ENCODE data around the gene HOXD4. TPM values are rescaled to one million over a fixed set of nuclear protein-coding genes. Genes with fewer than 3 reads are reported as not detected.

HOXD4 gene
- total RNA-seq (2021) (not detected in 3 replicates), Bru-seq, nascent RNA (not detected)
- long read RNA-seq, experiment 1 = 0 reads
- long read RNA-seq, experiment 2 = 0 reads
- long read RNA-seq, experiment 3 = 0 reads

GRCh38 chr2:176151442-176152287 is at the start of gene HOXD4:
TSS of gene HOXD4 (plus strand) at chr2:176151550. CDS start at chr2:176151634, 84 bp downstream.
- no peak within 1 kb of the TSS for H3K27ac Mint-ChIP-seq
- ATAC-seq (peak; percentile 11), DNase-seq (ENCODE audit: low spot score) (no peak)
- H3K36me3 Mint-ChIP-seq = no peaks in the 10 kb centered on the region
- TF ChIP-seq CREM (CRISPR knock-in tag; IDR thresholded peaks at IDR 0.05) (no peak), HMGA2 (CRISPR knock-in tag; IDR thresholded peaks at IDR 0.05) (no peak), ZNF317 (CRISPR knock-in tag; IDR thresholded peaks at IDR 0.05; ENCODE audit: borderline replicate concordance, low read depth) (no peak), TEAD1 (CRISPR knock-in tag; IDR thresholded peaks at IDR 0.05) (no peak), HMGXB4 (CRISPR knock-in tag; IDR thresholded peaks at IDR 0.05) (0 out of 2 replicates have a peak, but pooled peaks have one; percentile 28), USF1 (CRISPR knock-in tag; IDR thresholded peaks at IDR 0.05) (peak; percentile 76; the same call in 1 of the 2 replicates), USF2 (CRISPR knock-in tag; IDR thresholded peaks at IDR 0.05) (peak; percentile 77), ATF1 (CRISPR knock-in tag; IDR thresholded peaks at IDR 0.05) (no peak), GTF2I (CRISPR knock-in tag; conservative IDR thresholded peaks at IDR 0.05) (no peak), MAX (CRISPR knock-in tag; IDR thresholded peaks at IDR 0.05) (no peak), NR2C2 (CRISPR knock-in tag; IDR thresholded peaks at IDR 0.05) (no peak), NFYB (CRISPR knock-in tag; conservative IDR thresholded peaks at IDR 0.05; ENCODE audit: low read depth) (0 out of 2 replicates have a peak, but pooled peaks have one; percentile 26)
- H3K4me1 Mint-ChIP-seq = peaks cover 34% of the 10 kb centered on the region
- peak within 1 kb of the TSS; percentile 45 for H3K4me3 Mint-ChIP-seq
- POLR2A ChIA-PET = no interaction called here
- H3K9me3 Mint-ChIP-seq = no peaks in the 10 kb centered on the region
- CTCF ChIA-PET = interaction anchor here (1.2 to 2.0 kb wide), 3 partner anchors 11 to 403 kb away, joined by 4 to 5 read pairs (median 4); no protein-coding TSS in a partner anchor
- peaks cover 100% of the 10 kb centered on the region for H3K27me3 Mint-ChIP-seq (ENCODE audit: low read depth)

- no peaks in the 10 kb centered on the region for H3K36me3 Mint-ChIP-seq
- peaks cover 99% of the 10 kb centered on the region for H3K27me3 Mint-ChIP-seq (ENCODE audit: low read depth)
- H3K4me1 Mint-ChIP-seq = peaks cover 56% of the 10 kb centered on the region
- TF ChIP-seq SMAD3 (CRISPR knock-in tag; IDR thresholded peaks at IDR 0.05; ENCODE audit: borderline replicate concordance) (no peak), ZSCAN18 (CRISPR knock-in tag; IDR thresholded peaks at IDR 0.05) (no peak), NFE2L1 (CRISPR knock-in tag; IDR thresholded peaks at IDR 0.05) (no peak), NR3C1 (CRISPR knock-in tag; conservative IDR thresholded peaks at IDR 0.05; ENCODE audit: low read depth) (no peak), TEAD1 (CRISPR knock-in tag; IDR thresholded peaks at IDR 0.05) (no peak), RORB (CRISPR knock-in tag; IDR thresholded peaks at IDR 0.05) (no peak), ELF4 (CRISPR knock-in tag; IDR thresholded peaks at IDR 0.05; ENCODE audit: low read depth) (no peak), CREM (CRISPR knock-in tag; IDR thresholded peaks at IDR 0.05) (no peak), AFF4 (CRISPR knock-in tag; IDR thresholded peaks at IDR 0.05; ENCODE audit: borderline replicate concordance) (no peak), E2F4 (CRISPR knock-in tag; IDR thresholded peaks at IDR 0.05; ENCODE audit: borderline replicate concordance, low read depth) (no peak)
- ChIA-PET POLR2A (no interaction called here), CTCF (no interaction called here)
- DNase-seq (ENCODE audit: low spot score) = no peak
- no peaks in the 10 kb centered on the region for H3K9me3 Mint-ChIP-seq
- H3K4me3 Mint-ChIP-seq = no peak overlapping the region
- no peak overlapping the region for H3K27ac Mint-ChIP-seq
- ATAC-seq = no peak
Observed at GRCh38 chr2:176101842-176102241, 49.5 kb upstream of the HOXD4 start.
